ENCODE measurements around the gene PMEPA1. TPM values are rescaled to one million over a fixed set of nuclear protein-coding genes. Genes with fewer than 3 reads are reported as not detected.

Gene PMEPA1
- total and polyA plus RNA-seq, 2 donors (not counting 3 experiments of a cell fraction or from before 2014, with no cell fraction given), result 31.6 to 33.2 TPM

DNA sequence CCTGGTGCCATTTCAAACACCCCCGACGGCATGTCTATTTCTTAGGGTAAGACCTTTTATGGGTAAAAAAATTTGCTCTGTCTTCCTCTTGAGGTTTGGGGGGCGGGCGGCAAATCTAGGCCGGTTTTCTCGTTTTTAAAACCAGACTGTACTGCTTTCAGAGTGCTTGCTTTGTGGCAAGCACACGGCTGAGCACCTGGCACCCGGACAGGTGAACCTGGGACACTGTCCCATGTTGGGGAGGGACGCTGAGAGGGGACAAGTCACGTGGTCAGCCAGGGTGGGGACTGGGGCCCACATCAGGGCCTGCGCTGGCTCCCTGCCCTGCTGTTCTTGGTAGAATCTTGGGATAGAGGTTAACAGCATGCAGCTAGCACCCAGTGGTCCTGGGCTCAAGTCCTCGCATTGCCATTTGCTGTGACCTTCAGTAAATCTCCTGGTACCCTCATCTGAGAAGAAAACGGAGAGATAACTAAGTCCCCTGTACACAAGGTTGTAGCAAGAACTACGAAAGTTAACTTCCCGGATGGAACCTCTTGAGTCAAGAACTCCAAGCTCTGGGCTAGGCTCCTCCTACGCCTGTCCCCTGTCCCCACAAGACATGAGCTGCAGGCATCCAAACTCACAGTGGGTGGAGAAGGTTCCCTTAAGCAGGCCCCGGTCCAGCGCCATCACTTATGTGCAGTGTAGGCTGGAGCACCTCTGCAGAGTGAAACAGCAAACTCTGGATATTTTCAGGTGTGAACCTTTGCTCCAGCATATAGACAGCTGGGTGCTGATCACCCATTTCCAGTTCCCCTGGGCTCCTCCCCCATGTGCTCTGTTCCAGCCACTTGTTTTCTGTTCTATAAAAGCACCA, 41.7 kb downstream of the PMEPA1 start:
- Histone ChIP-seq H4K20me1 (replicated peaks; ENCODE audit: control insufficient read depth, extremely low read depth, insufficient read depth, low read length) (no peaks in the 10 kb centered on the region), H3K27ac (ENCODE audit: insufficient read depth, low read depth, low read length) (no peak overlapping the region), H3K9me1 (replicated peaks; ENCODE audit: control insufficient read depth, extremely low read depth, insufficient read depth, low read length) (no peaks in the 10 kb centered on the region), H3K36me3 (ENCODE audit: control insufficient read depth in 2 of 2, extremely low read depth in 1 of 2, insufficient read depth in 2 of 2, low read length in 2 of 2) (no peaks in the 10 kb centered on the region), H3K9ac (replicated peaks; ENCODE audit: extremely low read depth, insufficient read depth, low read length) (no peak overlapping the region), H3K4me2 (ENCODE audit: insufficient read depth, low read length) (no peak overlapping the region), H3K4me1 (ENCODE audit: control insufficient read depth, extremely low read depth, insufficient read depth, low read length) (peaks cover 7% of the 10 kb centered on the region), H3K27me3 (ENCODE audit: control insufficient read depth in 2 of 2, insufficient read depth in 2 of 2, low read length in 2 of 2) (no peaks in the 10 kb centered on the region), H3K4me3 (replicated peaks in 1 of 3; ENCODE audit: insufficient read depth in 1 of 3, low read depth in 1 of 3, low read length in 3 of 3) (no peak overlapping the region), H2AFZ (ENCODE audit: low read depth, low read length) (no peak overlapping the region), H3K9me3 (replicated peaks; ENCODE audit: control insufficient read depth, insufficient read depth, low read length) (no peaks in the 10 kb centered on the region), H3K79me2 (ENCODE audit: control insufficient read depth, insufficient read depth, low read length) (peaks cover 40% of the 10 kb centered on the region)
- no TSS peak for BruUV-seq (replicated peaks)
- TF ChIP-seq, protein P1, sequence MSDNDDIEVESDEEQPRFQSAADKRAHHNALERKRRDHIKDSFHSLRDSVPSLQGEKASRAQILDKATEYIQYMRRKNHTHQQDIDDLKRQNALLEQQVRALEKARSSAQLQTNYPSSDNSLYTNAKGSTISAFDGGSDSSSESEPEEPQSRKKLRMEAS (IDR thresholded peaks at IDR 0.05; ENCODE audit: insufficient read depth, insufficient read length), result no peak
- TF ChIP-seq FOS (IDR thresholded peaks at IDR 0.05; ENCODE audit: borderline replicate concordance, insufficient read depth, low read length), result no peak
- POLR2A ChIA-PET, result no interaction called here
- DNase-seq (ENCODE audit: low read depth, low spot score) (no peak), FAIRE-seq (no peak)
- CTCF ChIA-PET, result interaction anchor here (1.0 to 1.3 kb wide), 2 partner anchors 42 to 419 kb away, joined by 3 to 6 read pairs; partner anchors contain the start of gene PMEPA1
- dilution Hi-C loops (cut with MboI; ENCODE audit: extremely low pct_ligation_motif_present, low sequenced_read_pairs), result no loop called here
- intact Hi-C loops (cut with micrococcal nuclease), result no loop called here

- no peak overlapping the region for H3K9ac ChIP-seq (replicated peaks; ENCODE audit: extremely low read depth, insufficient read depth, low read length)
- intact Hi-C loops (cut with micrococcal nuclease), result no loop called here
- H3K36me3 ChIP-seq (ENCODE audit: control insufficient read depth in 2 of 2, extremely low read depth in 1 of 2, insufficient read depth in 2 of 2, low read length in 2 of 2), result no peaks in the 10 kb centered on the region
- H4K20me1 ChIP-seq (replicated peaks; ENCODE audit: control insufficient read depth, extremely low read depth, insufficient read depth, low read length), result no peaks in the 10 kb centered on the region
- CTCF ChIA-PET, result no interaction called here
- H3K4me1 ChIP-seq (ENCODE audit: control insufficient read depth, extremely low read depth, insufficient read depth, low read length), result peaks cover 1% of the 10 kb centered on the region
- H3K27ac ChIP-seq (ENCODE audit: insufficient read depth, low read depth, low read length), result no peak overlapping the region
- dilution Hi-C loops (cut with MboI; ENCODE audit: extremely low pct_ligation_motif_present, low sequenced_read_pairs), result no loop called here
- no peak overlapping the region for H2AFZ ChIP-seq (ENCODE audit: low read depth, low read length)
- no peak for DNase-seq (ENCODE audit: low read depth, low spot score)
- H3K4me2 ChIP-seq (ENCODE audit: insufficient read depth, low read length), result no peak overlapping the region
- no peak for FAIRE-seq
- POLR2A ChIA-PET, result no interaction called here
- no peaks in the 10 kb centered on the region for H3K9me3 ChIP-seq (replicated peaks; ENCODE audit: control insufficient read depth, insufficient read depth, low read length)
- BruUV-seq (replicated peaks), result no TSS peak
- H3K4me3 ChIP-seq (replicated peaks in 1 of 3; ENCODE audit: insufficient read depth in 1 of 3, low read depth in 1 of 3, low read length in 3 of 3), result no peak overlapping the region
- peaks cover 33% of the 10 kb centered on the region for H3K79me2 ChIP-seq (ENCODE audit: control insufficient read depth, insufficient read depth, low read length)
- H3K9me1 ChIP-seq (replicated peaks; ENCODE audit: control insufficient read depth, extremely low read depth, insufficient read depth, low read length), result no peaks in the 10 kb centered on the region
- H3K27me3 ChIP-seq (ENCODE audit: control insufficient read depth in 2 of 2, insufficient read depth in 2 of 2, low read length in 2 of 2), result no peaks in the 10 kb centered on the region
- TF ChIP-seq MYC (IDR thresholded peaks at IDR 0.05; ENCODE audit: low read depth, low read length), result no peak
- no peak for TF ChIP-seq JUN (IDR thresholded peaks at IDR 0.05; ENCODE audit: borderline replicate concordance, insufficient read depth, insufficient read length, low read depth)
- TF ChIP-seq, protein P1 (IDR thresholded peaks at IDR 0.05; ENCODE audit: insufficient read depth, insufficient read length), result no peak
- no peak for TF ChIP-seq EZH2 (IDR thresholded peaks at IDR 0.05; ENCODE audit: borderline replicate concordance, low read depth, low read length, severe bottlenecking)
- TF ChIP-seq FOS (IDR thresholded peaks at IDR 0.05; ENCODE audit: borderline replicate concordance, insufficient read depth, low read length), result no peak
Observed at GRCh38 chr20:57667388-57667787, 42.4 kb downstream of the PMEPA1 start.

All from endothelial cell of umbilical vein (primary cell).